ENCODE results near the gene MRPL34.

The MRPL34 gene

GRCh38 chr19:17325881-17326594 is 20.4 kb downstream of the MRPL34 start:
- Histone ChIP-seq H3K4me1 (ENCODE audit: low read length) (no peaks in the 10 kb centered on the region), H3K27ac (ENCODE audit: low read length) (no peak overlapping the region), H3K27me3 (ENCODE audit: low read depth, low read length) (no peaks in the 10 kb centered on the region), H3K9me3 (ENCODE audit: insufficient read depth, low read length) (no peaks in the 10 kb centered on the region), H3K4me2 (ENCODE audit: low read length) (no peak overlapping the region), H2AFZ (ENCODE audit: low read depth, low read length) (no peak overlapping the region), H3K4me3 (ENCODE audit: low read length) (no peak overlapping the region), H3K9ac (ENCODE audit: low read length) (no peak overlapping the region), H3K36me3 (replicated peaks; ENCODE audit: low read depth, low read length) (peaks cover 6% of the 10 kb centered on the region), H4K20me1 (ENCODE audit: insufficient read depth, low read length) (no peaks in the 10 kb centered on the region), H3K79me2 (ENCODE audit: low read length) (no peaks in the 10 kb centered on the region)
- TF ChIP-seq EZH2phosphoT487 (IDR thresholded peaks at IDR 0.05; ENCODE audit: low read depth) (no peak), CTCF (IDR thresholded peaks at IDR 0.05; ENCODE audit: low read depth, low read length) (no peak)

- H2AFZ ChIP-seq (ENCODE audit: low read depth, low read length) = no peak overlapping the region
- H4K20me1 ChIP-seq (ENCODE audit: insufficient read depth, low read length) = no peaks in the 10 kb centered on the region
- H3K9me3 ChIP-seq (ENCODE audit: insufficient read depth, low read length) = no peaks in the 10 kb centered on the region
- H3K36me3 ChIP-seq (replicated peaks; ENCODE audit: low read depth, low read length) = peaks cover 6% of the 10 kb centered on the region
- no peak overlapping the region for H3K4me2 ChIP-seq (ENCODE audit: low read length)
- H3K4me1 ChIP-seq (ENCODE audit: low read length) = no peaks in the 10 kb centered on the region
- TF ChIP-seq EZH2phosphoT487 (IDR thresholded peaks at IDR 0.05; ENCODE audit: low read depth) (no peak), CTCF (IDR thresholded peaks at IDR 0.05; ENCODE audit: low read depth, low read length) (no peak)
- H3K4me3 ChIP-seq (ENCODE audit: low read length) = no peak overlapping the region
- H3K79me2 ChIP-seq (ENCODE audit: low read length) = no peaks in the 10 kb centered on the region
- H3K9ac ChIP-seq (ENCODE audit: low read length) = no peak overlapping the region
- H3K27me3 ChIP-seq (ENCODE audit: low read depth, low read length) = no peaks in the 10 kb centered on the region
- H3K27ac ChIP-seq (ENCODE audit: low read length) = no peak overlapping the region
Measured at GRCh38 chr19:17326595-17326966, 20.9 kb downstream of the MRPL34 start.

- H3K4me2 ChIP-seq (ENCODE audit: low read length) = no peak overlapping the region
- H3K4me1 ChIP-seq (ENCODE audit: low read length) = no peaks in the 10 kb centered on the region
- no peak overlapping the region for H3K4me3 ChIP-seq (ENCODE audit: low read length)
- no peaks in the 10 kb centered on the region for H3K27me3 ChIP-seq (ENCODE audit: low read depth, low read length)
- no peak overlapping the region for H3K9ac ChIP-seq (ENCODE audit: low read length)
- H3K9me3 ChIP-seq (ENCODE audit: insufficient read depth, low read length) = no peaks in the 10 kb centered on the region
- TF ChIP-seq CTCF (IDR thresholded peaks at IDR 0.05; ENCODE audit: low read depth, low read length) (no peak), EZH2phosphoT487 (IDR thresholded peaks at IDR 0.05; ENCODE audit: low read depth) (no peak)
- no peaks in the 10 kb centered on the region for H3K79me2 ChIP-seq (ENCODE audit: low read length)
- H4K20me1 ChIP-seq (ENCODE audit: insufficient read depth, low read length) = no peaks in the 10 kb centered on the region
- peaks cover 6% of the 10 kb centered on the region for H3K36me3 ChIP-seq (replicated peaks; ENCODE audit: low read depth, low read length)
- H2AFZ ChIP-seq (ENCODE audit: low read depth, low read length) = no peak overlapping the region
- no peak overlapping the region for H3K27ac ChIP-seq (ENCODE audit: low read length)
Measured at GRCh38 chr19:17327068-17327653, 21.5 kb downstream of the MRPL34 start.

- no peak overlapping the region for H3K9ac ChIP-seq (ENCODE audit: low read length)
- H3K4me3 ChIP-seq (ENCODE audit: low read length) = no peak overlapping the region
- H3K4me2 ChIP-seq (ENCODE audit: low read length) = no peak overlapping the region
- H3K27ac ChIP-seq (ENCODE audit: low read length) = no peak overlapping the region
- H3K4me1 ChIP-seq (ENCODE audit: low read length) = no peaks in the 10 kb centered on the region
- peaks cover 4% of the 10 kb centered on the region for H3K36me3 ChIP-seq (replicated peaks; ENCODE audit: low read depth, low read length)
- TF ChIP-seq EZH2phosphoT487 (IDR thresholded peaks at IDR 0.05; ENCODE audit: low read depth) (no peak), CTCF (IDR thresholded peaks at IDR 0.05; ENCODE audit: low read depth, low read length) (no peak)
- no peaks in the 10 kb centered on the region for H3K27me3 ChIP-seq (ENCODE audit: low read depth, low read length)
- H4K20me1 ChIP-seq (ENCODE audit: insufficient read depth, low read length) = no peaks in the 10 kb centered on the region
- H2AFZ ChIP-seq (ENCODE audit: low read depth, low read length) = no peak overlapping the region
- H3K9me3 ChIP-seq (ENCODE audit: insufficient read depth, low read length) = no peaks in the 10 kb centered on the region
- no peaks in the 10 kb centered on the region for H3K79me2 ChIP-seq (ENCODE audit: low read length)
Measured at GRCh38 chr19:17327654-17328516, 22.2 kb downstream of the MRPL34 start.
